Astrocyte (in vitro differentiated cells and primary cell): ENCODE measurements around the gene PP2D1.

ENCODE experiments used
- EZH2 ChIP-seq: IDR thresholded peaks from 2 replicates; pipeline ENCODE4 v1.6.1; 2012; ENCODE audit warnings: mild to moderate bottlenecking, low read length, inconsistent platforms; ENCODE audit not compliant: insufficient read depth
- TF ChIP-seq, protein P1 (sequence below): IDR thresholded peaks from 2 replicates; pipeline ENCODE4 v1.5.1; 2011; ENCODE audit warnings: low read depth, mild to moderate bottlenecking, inconsistent platforms, low read length, moderate library complexity; ENCODE audit not compliant: insufficient read depth

DNA sequence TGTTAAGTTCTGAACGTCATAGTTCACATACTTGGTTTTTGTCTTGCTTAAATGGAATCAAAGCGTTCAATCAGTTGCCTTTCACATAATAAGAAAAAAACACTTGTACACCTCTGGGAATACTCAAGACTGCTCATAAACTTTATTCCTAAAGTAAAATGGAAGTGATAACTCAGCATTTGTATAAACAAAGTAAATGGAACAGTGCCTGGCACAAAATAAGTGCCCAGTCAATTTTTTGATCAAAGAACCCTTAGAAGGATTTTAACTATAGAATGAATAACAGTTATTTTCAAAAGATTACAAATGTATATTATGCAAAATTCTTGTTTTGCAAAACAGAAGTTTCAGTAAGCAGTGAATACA is 63.9 kb downstream of the PP2D1 start:
- TF ChIP-seq, protein P1, sequence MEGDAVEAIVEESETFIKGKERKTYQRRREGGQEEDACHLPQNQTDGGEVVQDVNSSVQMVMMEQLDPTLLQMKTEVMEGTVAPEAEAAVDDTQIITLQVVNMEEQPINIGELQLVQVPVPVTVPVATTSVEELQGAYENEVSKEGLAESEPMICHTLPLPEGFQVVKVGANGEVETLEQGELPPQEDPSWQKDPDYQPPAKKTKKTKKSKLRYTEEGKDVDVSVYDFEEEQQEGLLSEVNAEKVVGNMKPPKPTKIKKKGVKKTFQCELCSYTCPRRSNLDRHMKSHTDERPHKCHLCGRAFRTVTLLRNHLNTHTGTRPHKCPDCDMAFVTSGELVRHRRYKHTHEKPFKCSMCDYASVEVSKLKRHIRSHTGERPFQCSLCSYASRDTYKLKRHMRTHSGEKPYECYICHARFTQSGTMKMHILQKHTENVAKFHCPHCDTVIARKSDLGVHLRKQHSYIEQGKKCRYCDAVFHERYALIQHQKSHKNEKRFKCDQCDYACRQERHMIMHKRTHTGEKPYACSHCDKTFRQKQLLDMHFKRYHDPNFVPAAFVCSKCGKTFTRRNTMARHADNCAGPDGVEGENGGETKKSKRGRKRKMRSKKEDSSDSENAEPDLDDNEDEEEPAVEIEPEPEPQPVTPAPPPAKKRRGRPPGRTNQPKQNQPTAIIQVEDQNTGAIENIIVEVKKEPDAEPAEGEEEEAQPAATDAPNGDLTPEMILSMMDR: no peak
- TF ChIP-seq EZH2: no peak
